ENCODE results near the gene DCBLD1. TPM values are rescaled to one million over a fixed set of nuclear protein-coding genes. Genes with fewer than 3 reads are reported as not detected.

Gene DCBLD1
- total RNA-seq, 3 donors from 2014 or later (not counting 1 experiment from before 2014, with no cell fraction given), result 8.4 to 16.1 (median 13.0) TPM

GRCh38 chr6:117477988-117478852 lies 4.3 kb upstream of the DCBLD1 start:
- intact Hi-C loops (cut with micrococcal nuclease), result no loop called here
- Mint-ChIP-seq H3K4me3 (no peak overlapping the region), H3K4me1 (peaks cover 11 to 15% of the 10 kb centered on the region in 2 donors), H3K27ac (no peak overlapping the region), H3K36me3 (no peaks in the 10 kb centered on the region), H3K27me3 (ENCODE audit: low read depth in 2 of 2) (no peaks in the 10 kb centered on the region), H3K9me3 (no peaks in the 10 kb centered on the region)
- no peak for TF ChIP-seq CTCF (IDR thresholded peaks at IDR 0.05)
- no peaks in the 10 kb centered on the region for H3K27me3 ChIP-seq (ENCODE audit: control insufficient read depth, insufficient read depth, low read length)
- DNase-seq (peak in 1 of 2 donors; percentile 56), ATAC-seq (no peak)
- 78% methylated on average over 4 of the region's 4 CpGs for WGBS (ENCODE audit: insufficient coverage)
- H3K27ac ChIP-seq (ENCODE audit: low read length), result no peak overlapping the region
- no peaks in the 10 kb centered on the region for H3K9me3 ChIP-seq (ENCODE audit: control insufficient read depth, insufficient read depth, low read length)
- no peak overlapping the region for H3K4me3 ChIP-seq (ENCODE audit: low read length)
- peaks cover 15% of the 10 kb centered on the region for H3K4me1 ChIP-seq (ENCODE audit: control insufficient read depth, insufficient read depth, low read length)
- no peaks in the 10 kb centered on the region for H3K36me3 ChIP-seq (ENCODE audit: control insufficient read depth, insufficient read depth, low read length)

GRCh38 chr6:117478853-117479231 lies 3.6 kb upstream of the DCBLD1 start:
- H3K9me3 ChIP-seq (ENCODE audit: control insufficient read depth, insufficient read depth, low read length), result no peaks in the 10 kb centered on the region
- DNase-seq (no peak), ATAC-seq (no peak)
- no peaks in the 10 kb centered on the region for H3K27me3 ChIP-seq (ENCODE audit: control insufficient read depth, insufficient read depth, low read length)
- no peaks in the 10 kb centered on the region for H3K36me3 ChIP-seq (ENCODE audit: control insufficient read depth, insufficient read depth, low read length)
- no peaks in the 10 kb centered on the region for H3K27me3 Mint-ChIP-seq (ENCODE audit: low read depth in 2 of 2)
- no peaks in the 10 kb centered on the region for H3K9me3 Mint-ChIP-seq
- WGBS (ENCODE audit: insufficient coverage), result 99% methylated on average over 6 of the region's 6 CpGs
- no peak overlapping the region for H3K4me3 ChIP-seq (ENCODE audit: low read length)
- H3K4me3 Mint-ChIP-seq, result no peak overlapping the region
- no peak overlapping the region for H3K27ac Mint-ChIP-seq
- TF ChIP-seq CTCF (IDR thresholded peaks at IDR 0.05), result no peak
- peaks cover 20% of the 10 kb centered on the region for H3K4me1 ChIP-seq (ENCODE audit: control insufficient read depth, insufficient read depth, low read length)
- intact Hi-C loops (cut with micrococcal nuclease), result no loop called here
- no peak overlapping the region for H3K27ac ChIP-seq (ENCODE audit: low read length)
- no peaks in the 10 kb centered on the region for H3K36me3 Mint-ChIP-seq
- H3K4me1 Mint-ChIP-seq, result peaks cover 16 to 20% of the 10 kb centered on the region in 2 donors

GRCh38 chr6:117480651-117481050 lies 1.8 kb upstream of the DCBLD1 start:
- no peak for ATAC-seq

More at GRCh38 chr6:117480651-117481050, 1.8 kb upstream of the DCBLD1 start:
- no peaks in the 10 kb centered on the region for H3K36me3 Mint-ChIP-seq
- H3K27me3 ChIP-seq (ENCODE audit: control insufficient read depth, insufficient read depth, low read length), result no peaks in the 10 kb centered on the region
- 96% methylated on average over 3 of the region's 3 CpGs for WGBS (ENCODE audit: insufficient coverage)
- peak overlapping the region in 1 of 2 donors; percentile 80 for H3K27ac Mint-ChIP-seq
- no peaks in the 10 kb centered on the region for H3K36me3 ChIP-seq (ENCODE audit: control insufficient read depth, insufficient read depth, low read length)
- peaks cover 20% of the 10 kb centered on the region for H3K4me1 ChIP-seq (ENCODE audit: control insufficient read depth, insufficient read depth, low read length)
- no peak overlapping the region for H3K4me3 ChIP-seq (ENCODE audit: low read length)
- DNase-seq, result no peak
- H3K9me3 Mint-ChIP-seq, result no peaks in the 10 kb centered on the region
- peaks cover 16 to 25% of the 10 kb centered on the region in 2 donors for H3K4me1 Mint-ChIP-seq
- H3K9me3 ChIP-seq (ENCODE audit: control insufficient read depth, insufficient read depth, low read length), result no peaks in the 10 kb centered on the region
- no peak overlapping the region for H3K27ac ChIP-seq (ENCODE audit: low read length)
- no peaks in the 10 kb centered on the region for H3K27me3 Mint-ChIP-seq (ENCODE audit: low read depth in 2 of 2)
- peak overlapping the region; percentile 47 for H3K4me3 Mint-ChIP-seq
- no peak for TF ChIP-seq CTCF (IDR thresholded peaks at IDR 0.05)
- intact Hi-C loops (cut with micrococcal nuclease), result loop anchor here (2.0 kb wide), 1 partner anchor 16 kb away; no protein-coding TSS in a partner anchor
